HCT116 (cell line): Measurements from ENCODE around the gene GABBR2. TPM values are rescaled to one million over a fixed set of nuclear protein-coding genes. Genes with fewer than 3 reads are reported as not detected.

Experiments used
- ATAC-seq: fragments of 200-7000 bp; cut with Tn5 transposase; 2 replicates; pipeline ENCODE4 v1.9.1; 2020; ENCODE audit warnings: mild to moderate bottlenecking, moderate library complexity
- BruUV-seq: library from RNA; stranded (reverse); fragments of 400-500 nt; replicated peaks from 2 replicates; lab custom pipeline; 2021; lab: Mats Ljungman, UMichigan
- CTCF ChIA-PET: fragments of 300-600 bp; sonication (Branson Sonifier 250); formaldehyde crosslinking; loops from one replicate; lab custom pipeline; 2021; ENCODE audit warnings: antibody characterized with exemption; lab: Charles Lee
- POLR2A ChIA-PET: fragments of 300-600, 350-600 bp; sonication (Branson Sonifier 250); formaldehyde crosslinking; loops from one replicate; lab custom pipeline; 2021; ENCODE audit warnings: antibody characterized with exemption; lab: Charles Lee
- RAD21 ChIA-PET, 2 experiments: fragments of 300-600 bp; sonication (Branson Sonifier 250); formaldehyde crosslinking; loops; one replicate each; lab custom pipeline; 2023; ENCODE audit warnings: low total read pairs in 2 of 2; ENCODE audit not compliant: uncharacterized antibody in 2 of 2, unreplicated experiment in 2 of 2, low non-redundant PET in 1 of 2; lab: Charles Lee
- DNase-seq: peaks from one replicate; pipeline ENCODE4 v3.0.0-alpha.2; 2010; ENCODE audit warnings: low read depth, low spot score
- H2AFZ ChIP-seq: fragments of 200-600 bp; shearing (Covaris generic), sonication (generic); 2 replicates; pipeline ENCODE4 v1.6.1; 2017; ENCODE audit warnings: low read depth, mixed run types, mixed read lengths, antibody characterized with exemption, low read length; ENCODE audit not compliant: poor library complexity, severe bottlenecking
- H3K27ac ChIP-seq: 2 replicates; pipeline ENCODE4 v1.5.1; 2012; ENCODE audit warnings: low read depth, low read length
- H3K27me3 ChIP-seq: fragments of 200-600 bp; sonication (generic); 2 replicates; pipeline ENCODE4 v1.6.1; 2016; ENCODE audit warnings: mixed run types, low read length, mixed read lengths; ENCODE audit not compliant: insufficient read depth
- H3K36me3 ChIP-seq, 2 experiments: fragments of 200-500 bp in 1 of 2; fragments of 200-600 bp in 1 of 2; sonication (Bioruptor generic) in 1 of 2; sonication (generic) in 1 of 2; 2 replicates each; pipeline versions ENCODE4 v1.5.1 to v1.6.1; 2014 to 2016; ENCODE audit warnings: low read length in 2 of 2, inconsistent platforms in 1 of 2, mixed read lengths in 1 of 2, mixed run types in 1 of 2; ENCODE audit not compliant: insufficient read depth in 2 of 2, control insufficient read depth in 1 of 2
- H3K4me1 ChIP-seq, 2 experiments: fragments of 200-600 bp in 1 of 2; sonication (generic) in 1 of 2; 2 replicates each; pipeline versions ENCODE4 v1.5.1 to v1.6.1; 2012 to 2017; ENCODE audit warnings: low read length in 2 of 2, inconsistent platforms in 1 of 2, mild to moderate bottlenecking in 1 of 2, mixed read lengths in 1 of 2, mixed run types in 1 of 2, moderate library complexity in 1 of 2; ENCODE audit not compliant: insufficient read depth in 2 of 2, control insufficient read depth in 1 of 2
- H3K4me2 ChIP-seq: fragments of 200-600 bp; sonication (generic); 2 replicates; pipeline ENCODE4 v1.6.1; 2017; ENCODE audit warnings: mixed run types, low read length, mixed read lengths
- H3K4me3 ChIP-seq, 2 experiments: fragments of 200-600 bp in 1 of 2; sonication (generic) in 1 of 2; replicated peaks in 1 of 2; 2 replicates each; pipeline ENCODE4 v1.5.1; 2011 to 2016; ENCODE audit warnings: low read length in 2 of 2, control low read depth in 1 of 2, low read depth in 1 of 2, mild to moderate bottlenecking in 1 of 2, mixed read lengths in 1 of 2, mixed run types in 1 of 2
- H3K79me2 ChIP-seq: fragments of 200-600 bp; sonication (generic); 2 replicates; pipeline ENCODE4 v1.6.1; 2017; ENCODE audit warnings: mild to moderate bottlenecking, mixed run types, low read length, moderate library complexity, mixed read lengths; ENCODE audit not compliant: insufficient read depth
- H3K9ac ChIP-seq: fragments of 200-600 bp; sonication (generic); 2 replicates; pipeline ENCODE4 v1.6.1; 2016; ENCODE audit warnings: low read length, mixed read lengths
- H3K9me2 ChIP-seq: fragments of 200-600 bp; sonication (generic), shearing (Covaris generic); 2 replicates; pipeline ENCODE4 v1.6.1; 2017; ENCODE audit warnings: mixed run types, mild to moderate bottlenecking, moderate library complexity; ENCODE audit not compliant: insufficient read depth
- H3K9me3 ChIP-seq, 2 experiments: fragments of 200-500 bp in 1 of 2; fragments of 200-600 bp in 1 of 2; sonication (Bioruptor generic) in 1 of 2; sonication (generic) in 1 of 2; 2 replicates each; pipeline ENCODE4 v1.6.1; 2014 to 2017; ENCODE audit warnings: low read length in 2 of 2, mixed read lengths in 2 of 2, inconsistent platforms in 1 of 2, low read depth in 1 of 2, mild to moderate bottlenecking in 1 of 2, mixed run types in 1 of 2, moderate library complexity in 1 of 2; ENCODE audit not compliant: control insufficient read depth in 1 of 2, insufficient read depth in 1 of 2
- H4K20me1 ChIP-seq: fragments of 200-600 bp; sonication (generic), shearing (Covaris generic); 2 replicates; pipeline ENCODE4 v1.6.1; 2017; ENCODE audit warnings: mixed run types, mild to moderate bottlenecking, moderate library complexity; ENCODE audit not compliant: insufficient read depth
- ATF3 ChIP-seq: IDR thresholded peaks from 2 replicates; pipeline ENCODE4 v1.6.1; 2012
- EGR1 ChIP-seq: IDR thresholded peaks from 2 replicates; pipeline ENCODE4 v1.6.1; 2012; ENCODE audit warnings: low read depth
- EZH2 ChIP-seq: fragments of 200-600 bp; sonication (generic); IDR thresholded peaks from 2 replicates; pipeline ENCODE4 v1.6.1; 2017; ENCODE audit warnings: antibody characterized with exemption, mixed run types
- EZH2phosphoT487 ChIP-seq: fragments of 200-600 bp; IDR thresholded peaks from 2 replicates; pipeline ENCODE4 v1.6.1; 2018; ENCODE audit warnings: antibody characterized with exemption, borderline replicate concordance
- JUND ChIP-seq: IDR thresholded peaks from 2 replicates; pipeline ENCODE4 v1.6.1; 2012
- REST ChIP-seq: IDR thresholded peaks from 2 replicates; pipeline ENCODE4 v1.6.1; 2012; ENCODE audit warnings: low read depth
- SRF ChIP-seq: IDR thresholded peaks from 2 replicates; pipeline ENCODE4 v1.6.1; 2012; ENCODE audit warnings: low read depth
- TCF7L2 ChIP-seq: IDR thresholded peaks from 2 replicates; pipeline ENCODE4 v1.7.0; 2011; ENCODE audit warnings: borderline replicate concordance, inconsistent platforms; ENCODE audit not compliant: insufficient read depth, insufficient read length; ENCODE audit errors: extremely low read depth
- intact Hi-C: fragments of 100-400 bp; cut with micrococcal nuclease; formaldehyde crosslinking; loops from 2 replicates; pipeline ENCODE4 v1.10.0; 2022
- total RNA-seq: library from RNA; stranded (reverse); gene quantifications from one replicate; pipeline ENCODE4 v1.2.1, GENCODE V29; 2021; ENCODE audit not compliant: unreplicated experiment

The GABBR2 gene
- total RNA-seq, 1 experiment from 2014 or later = 0.15 TPM

- CTCF ChIA-PET = no interaction called here
- H4K20me1 ChIP-seq = no peaks in the 10 kb centered on the region
- TF ChIP-seq REST = no peak
- TF ChIP-seq TCF7L2 = no peak
- TF ChIP-seq EGR1 = no peak
- no peak for TF ChIP-seq ATF3
- no peak for TF ChIP-seq SRF
- no peak for TF ChIP-seq EZH2
- TF ChIP-seq EZH2phosphoT487 = no peak
- TF ChIP-seq JUND = no peak
- TF ChIP-seq, all 23 proteins: peak for 0
- peaks cover 25% of the 10 kb centered on the region; the same call in 1 of the 2 replicates for H3K27me3 ChIP-seq
- intact Hi-C loops = no loop called here
- BruUV-seq = no TSS peak
- H3K4me3 ChIP-seq = no peak overlapping the region
- H3K9me2 ChIP-seq = no peaks in the 10 kb centered on the region
- ATAC-seq (no peak), DNase-seq (no peak)
- no peak overlapping the region for H2AFZ ChIP-seq
- ChIA-PET POLR2A (no interaction called here), RAD21 (no interaction called here)
- H3K4me1 ChIP-seq = no peaks in the 10 kb centered on the region
- H3K79me2 ChIP-seq = no peaks in the 10 kb centered on the region
- H3K9ac ChIP-seq = no peak overlapping the region
- no peak overlapping the region for H3K4me2 ChIP-seq
- no peaks in the 10 kb centered on the region for H3K36me3 ChIP-seq
- H3K27ac ChIP-seq = no peak overlapping the region
- no peaks in the 10 kb centered on the region for H3K9me3 ChIP-seq
Observed at GRCh38 chr9:98344581-98344980, 364.2 kb downstream of the GABBR2 start.
